Prostate gland (tissue), 2 donors: ENCODE measurements around the gene TOP3B. TPM values are rescaled to one million over a fixed set of nuclear protein-coding genes. Genes with fewer than 3 reads are reported as not detected.

ENCODE experiments used
- DNase-seq: peaks from one replicate; pipeline ENCODE4 v3.0.0-alpha.2; 2019; ENCODE audit warnings: low spot score
- H3K27ac ChIP-seq, 2 donors: fragments of 200-600 bp; sonication (generic); 2 replicates each; pipeline ENCODE4 v1.5.1; 2017 to 2019
- H3K27me3 ChIP-seq: fragments of 200-600 bp; sonication (generic); replicated peaks from 2 replicates; pipeline ENCODE4 v1.5.1; 2019; ENCODE audit not compliant: insufficient read depth
- H3K36me3 ChIP-seq, 2 donors: fragments of 200-600 bp; sonication (generic); 1 replicate in 1 of 2; 2 replicates in 1 of 2; pipeline versions ENCODE4 v1.5.1 to v1.8.1; 2017 to 2019
- H3K4me1 ChIP-seq: fragments of 200-600 bp; sonication (generic); replicated peaks from 2 replicates; pipeline ENCODE4 v1.5.1; 2019
- H3K4me3 ChIP-seq, 2 donors: fragments of 200-600 bp; sonication (generic); 2 replicates each; pipeline ENCODE4 v1.5.1; 2017 to 2019
- H3K9me3 ChIP-seq: fragments of 200-600 bp; sonication (generic); 2 replicates; pipeline ENCODE4 v1.5.1; 2017
- CTCF ChIP-seq, 4 experiments: fragments of 200-600 bp in 2 of 4; fragments of 450-650 bp in 2 of 4; sonication (generic) in 2 of 4; IDR thresholded peaks; 1 replicate in 3 of 4; 2 replicates in 1 of 4; pipeline ENCODE4 v1.5.1; 2016 to 2019; ENCODE audit warnings: antibody characterized with exemption in 4 of 4, mild to moderate bottlenecking in 2 of 4, moderate library complexity in 2 of 4
- POLR2A ChIP-seq: fragments of 450-650 bp; IDR thresholded peaks from one replicate; pipeline ENCODE4 v1.6.1; 2016; ENCODE audit warnings: antibody characterized with exemption, mild to moderate bottlenecking
- POLR2AphosphoS5 ChIP-seq: sonication (generic); formaldehyde crosslinking; IDR thresholded peaks from one replicate; pipeline ENCODE4 v1.6.1; 2017; ENCODE audit warnings: antibody characterized with exemption
- WGBS: methylation state at CpG from one replicate; pipeline ENCODE4 v1.1.5; 2018; 5-methylcytosine and 5-hydroxymethylcytosine counted together
- intact Hi-C: fragments of 100-400 bp; cut with DNase I; formaldehyde crosslinking; loops from one replicate; pipeline ENCODE4 v1.14.2; 2022
- total RNA-seq, 2 donors: library from RNA; depleted of rRNA; stranded (reverse); fragments of >200 nt; gene quantifications; one replicate each; pipeline ENCODE4 v1.1.0, GENCODE V29; 2016

The TOP3B gene
- total RNA-seq, 2 donors from 2014 or later: 25.2 to 60.6 TPM

GRCh38 chr22:21991304-21991596, 8.7 kb upstream of the TOP3B start:
- WGBS: 95% methylated on average over 6 of the region's 6 CpGs

GRCh38 chr22:21990445-21991303, 8.1 kb upstream of the TOP3B start:
- TF ChIP-seq CTCF (IDR thresholded peaks at IDR 0.05) (no peak), POLR2A (no peak), POLR2AphosphoS5 (no peak)
- no peak for DNase-seq
- Histone ChIP-seq H3K27me3 (no peaks in the 10 kb centered on the region), H3K4me3 (no peak overlapping the region), H3K9me3 (no peaks in the 10 kb centered on the region), H3K27ac (no peak overlapping the region), H3K4me1 (no peaks in the 10 kb centered on the region), H3K36me3 (no peaks in the 10 kb centered on the region)
- 73% methylated on average over 16 of the region's 16 CpGs for WGBS
- intact Hi-C loops: no loop called here

More at GRCh38 chr22:21991304-21991596, 8.7 kb upstream of the TOP3B start:
- TF ChIP-seq POLR2AphosphoS5 (no peak), POLR2A (no peak), CTCF (IDR thresholded peaks at IDR 0.05) (no peak)
- no peak overlapping the region for H3K27ac ChIP-seq
- H3K27me3 ChIP-seq: no peaks in the 10 kb centered on the region
- intact Hi-C loops: no loop called here
- no peak for DNase-seq
- H3K36me3 ChIP-seq: no peaks in the 10 kb centered on the region
- H3K4me1 ChIP-seq: no peaks in the 10 kb centered on the region
- no peak overlapping the region for H3K4me3 ChIP-seq
- H3K9me3 ChIP-seq: no peaks in the 10 kb centered on the region

- DNase-seq: no peak
These were observed 6.5 kb upstream of the TOP3B start for GRCh38 chr22:21989049-21989448.

GRCh38 chr22:21985214-21985613, 2.6 kb upstream of the TOP3B start:
- H3K36me3 ChIP-seq: no peaks in the 10 kb centered on the region
- TF ChIP-seq CTCF (IDR thresholded peaks at IDR 0.05): no peak
- no peak for TF ChIP-seq POLR2AphosphoS5
- no peak for TF ChIP-seq POLR2A
- no peak overlapping the region for H3K27ac ChIP-seq
- no peaks in the 10 kb centered on the region for H3K9me3 ChIP-seq
- H3K4me1 ChIP-seq: peaks cover 5% of the 10 kb centered on the region
- WGBS: 96% methylated on average over 5 of the region's 5 CpGs
- DNase-seq: no peak
- no peaks in the 10 kb centered on the region for H3K27me3 ChIP-seq
- H3K4me3 ChIP-seq: no peak overlapping the region
- intact Hi-C loops: no loop called here

More at GRCh38 chr22:21989049-21989448, 6.5 kb upstream of the TOP3B start:
- Histone ChIP-seq H3K36me3 (no peaks in the 10 kb centered on the region), H3K9me3 (no peaks in the 10 kb centered on the region), H3K27ac (no peak overlapping the region), H3K4me3 (no peak overlapping the region), H3K4me1 (no peaks in the 10 kb centered on the region), H3K27me3 (no peaks in the 10 kb centered on the region)
- TF ChIP-seq CTCF (IDR thresholded peaks at IDR 0.05) (no peak), POLR2AphosphoS5 (no peak), POLR2A (no peak)
- intact Hi-C loops: no loop called here
- 66% methylated on average over 6 of the region's 6 CpGs for WGBS

GRCh38 chr22:21984793-21985192, 2.2 kb upstream of the TOP3B start:
- no peak for DNase-seq
- intact Hi-C loops: no loop called here
- no peaks in the 10 kb centered on the region for H3K36me3 ChIP-seq
- no peaks in the 10 kb centered on the region for H3K9me3 ChIP-seq
- H3K27ac ChIP-seq: no peak overlapping the region
- TF ChIP-seq POLR2A: no peak
- 43% methylated on average over 7 of the region's 7 CpGs for WGBS
- no peak overlapping the region for H3K4me3 ChIP-seq
- no peaks in the 10 kb centered on the region for H3K27me3 ChIP-seq
- H3K4me1 ChIP-seq: peaks cover 5% of the 10 kb centered on the region
